SJSA1 (cell line): ENCODE data around the gene CGB5. TPM values are rescaled to one million over a fixed set of nuclear protein-coding genes. Genes with fewer than 3 reads are reported as not detected.
"Not testable (repeated sequence)": the region's sequence is repeated elsewhere in the genome, so short reads cannot be mapped to it uniquely, and the experiment has no call there.

Experiments used
- DNase-seq, 2 experiments: peaks; one replicate each; pipeline ENCODE4 v3.0.0-alpha.2; 2015 to 2020; ENCODE audit warnings: low spot score in 2 of 2, low read depth in 1 of 2
- H3K27ac ChIP-seq: fragments of 250-450 bp; sonication (Bioruptor Pico); 2 replicates; pipeline ENCODE4 v1.5.1; 2020; ENCODE audit warnings: mild to moderate bottlenecking, moderate library complexity
- H3K27me3 ChIP-seq: fragments of 250-450 bp; sonication (Bioruptor Pico); replicated peaks from 2 replicates; pipeline ENCODE4 v1.5.1; 2020; ENCODE audit warnings: mild to moderate bottlenecking, moderate library complexity
- H3K36me3 ChIP-seq: fragments of 250-450 bp; sonication (Bioruptor Pico); 2 replicates; pipeline ENCODE4 v1.5.1; 2020; ENCODE audit warnings: mild to moderate bottlenecking
- H3K4me1 ChIP-seq: fragments of 250-450 bp; sonication (Bioruptor Pico); replicated peaks from 2 replicates; pipeline ENCODE4 v1.6.1; 2021; ENCODE audit warnings: mild to moderate bottlenecking
- H3K4me3 ChIP-seq: fragments of 250-450 bp; sonication (Bioruptor Pico); 2 replicates; pipeline ENCODE4 v1.5.1; 2020; ENCODE audit warnings: mild to moderate bottlenecking
- H3K9me3 ChIP-seq: fragments of 250-450 bp; sonication (Bioruptor Pico); replicated peaks from 2 replicates; pipeline ENCODE4 v1.5.1; 2020; ENCODE audit warnings: mild to moderate bottlenecking
- total RNA-seq: library from RNA; depleted of rRNA; stranded (reverse); fragments of >200 nt; shearing (Covaris generic); gene quantifications from 2 replicates; pipeline ENCODE4 v1.2.3, GENCODE V29; 2014

CGB5 gene
- total RNA-seq, 1 experiment from 2014 or later: not detected

DNA sequence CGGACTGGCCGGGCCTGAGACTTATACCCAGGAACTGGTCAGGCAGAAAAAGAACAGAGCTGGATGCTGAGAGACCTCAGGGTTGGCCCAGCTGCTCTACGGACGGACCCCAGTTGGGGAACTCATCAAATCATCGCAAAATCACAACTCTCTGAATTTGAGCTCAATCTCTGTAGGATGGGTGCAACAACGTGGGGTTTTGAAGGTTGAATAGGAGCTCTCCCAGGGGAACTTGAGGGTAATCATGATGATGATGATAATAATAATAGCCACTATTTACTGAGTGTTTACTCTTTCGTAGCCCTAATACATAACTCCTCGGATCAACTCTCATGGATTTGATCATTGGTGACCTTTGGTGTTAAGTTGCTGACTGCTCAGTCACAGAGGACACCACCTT, 13.3 kb upstream of the CGB5 start:
- not testable (repeated sequence) for H3K27ac ChIP-seq, H3K4me1 ChIP-seq, H3K9me3 ChIP-seq, H3K36me3 ChIP-seq, H3K27me3 ChIP-seq, H3K4me3 ChIP-seq, DNase-seq

DNA sequence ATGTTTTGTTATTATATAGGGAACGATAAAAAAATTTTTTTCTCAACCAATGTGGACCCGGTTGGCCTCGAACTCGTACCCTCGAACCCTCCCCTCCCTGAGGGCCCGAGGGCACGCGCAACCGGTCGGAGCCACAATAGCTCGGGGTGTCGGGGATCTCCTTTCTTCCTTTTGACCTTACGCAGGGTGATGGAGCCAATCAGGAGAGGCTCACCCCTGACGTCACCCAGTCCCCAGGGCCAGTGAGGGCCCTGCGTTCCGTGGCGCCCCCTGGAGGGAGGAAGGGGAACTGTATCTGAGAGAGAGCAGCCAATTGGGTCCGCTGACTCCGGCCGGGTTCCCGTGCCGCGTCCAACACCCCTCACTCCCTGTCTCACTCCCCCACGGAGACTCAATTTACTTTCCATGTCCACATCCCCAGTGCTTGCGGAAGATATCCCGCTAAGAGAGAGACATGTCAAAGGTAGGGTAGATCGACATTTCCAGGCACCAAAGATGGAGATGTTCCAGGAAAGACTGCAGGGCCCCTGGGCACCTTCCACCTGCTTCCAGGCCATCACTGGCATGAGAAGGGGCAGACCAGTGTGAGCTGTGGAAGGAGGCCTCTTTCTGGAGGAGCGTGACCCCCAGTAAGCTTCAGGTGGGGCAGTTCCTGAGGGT, 11.9 kb upstream of the CGB5 start, which contains the start of gene CGB2:
Gene CGB2, plus strand, starts transcription at position 249 of the 660 bp plus-strand sequence. Its CDS starts 206 bp downstream, at position 455.
- H3K4me3 ChIP-seq, H3K4me1 ChIP-seq, H3K9me3 ChIP-seq, H3K36me3 ChIP-seq, H3K27ac ChIP-seq, DNase-seq, H3K27me3 ChIP-seq: not testable (repeated sequence)

DNA sequence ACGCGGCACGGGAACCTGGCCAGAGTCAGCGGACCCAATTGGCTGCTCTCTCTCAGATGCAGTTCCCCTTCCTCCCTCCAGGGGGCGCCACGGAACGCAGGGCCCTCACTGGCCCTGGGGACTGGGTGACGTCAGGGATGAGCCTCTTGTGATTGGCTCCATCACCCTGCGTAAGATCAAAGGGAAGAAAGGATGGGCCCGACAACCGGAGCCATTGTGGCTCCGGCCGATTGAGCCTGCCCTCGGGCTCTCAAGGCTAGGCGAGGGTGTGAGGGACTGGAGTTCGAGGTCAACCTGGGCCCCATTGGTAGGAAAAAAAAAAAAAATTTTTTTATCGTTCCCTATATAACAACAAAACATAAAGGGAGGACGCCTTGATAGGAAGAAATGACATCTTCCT, 6.8 kb upstream of the CGB5 start, which contains the start of gene CGB1:
Gene CGB1, minus strand, starts transcription at position 81 of the 400 bp plus-strand sequence. CDS start 184 bp downstream, outside the sequence.
- not testable (repeated sequence) for H3K27me3 ChIP-seq, H3K27ac ChIP-seq, H3K4me3 ChIP-seq, DNase-seq, H3K9me3 ChIP-seq, H3K36me3 ChIP-seq
- peaks cover 16% of the 10 kb centered on the region for H3K4me1 ChIP-seq

DNA sequence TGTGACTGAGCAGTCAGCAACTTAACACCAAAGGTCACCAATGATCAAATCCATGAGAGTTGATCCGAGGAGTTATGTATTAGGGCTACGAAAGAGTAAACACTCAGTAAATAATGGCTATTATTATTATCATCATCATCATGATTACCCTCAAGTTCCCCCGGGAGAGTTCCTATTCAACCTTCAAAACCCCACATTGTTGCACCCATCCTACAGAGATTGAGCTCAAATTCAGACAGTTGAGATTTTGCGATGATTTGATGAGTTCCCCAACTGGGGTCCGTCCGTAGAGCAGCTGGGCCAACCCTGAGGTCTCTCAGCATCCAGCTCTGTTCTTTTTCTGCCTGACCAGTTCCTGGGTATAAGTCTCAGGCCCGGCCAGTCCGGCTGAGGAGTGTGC, 5.5 kb upstream of the CGB5 start:
- not testable (repeated sequence) for H3K9me3 ChIP-seq, DNase-seq, H3K27me3 ChIP-seq, H3K36me3 ChIP-seq, H3K4me3 ChIP-seq
- Histone ChIP-seq H3K4me1 (peaks cover 20% of the 10 kb centered on the region), H3K27ac (peak overlapping the region; percentile 65; the same call in 1 of the 2 replicates)

DNA sequence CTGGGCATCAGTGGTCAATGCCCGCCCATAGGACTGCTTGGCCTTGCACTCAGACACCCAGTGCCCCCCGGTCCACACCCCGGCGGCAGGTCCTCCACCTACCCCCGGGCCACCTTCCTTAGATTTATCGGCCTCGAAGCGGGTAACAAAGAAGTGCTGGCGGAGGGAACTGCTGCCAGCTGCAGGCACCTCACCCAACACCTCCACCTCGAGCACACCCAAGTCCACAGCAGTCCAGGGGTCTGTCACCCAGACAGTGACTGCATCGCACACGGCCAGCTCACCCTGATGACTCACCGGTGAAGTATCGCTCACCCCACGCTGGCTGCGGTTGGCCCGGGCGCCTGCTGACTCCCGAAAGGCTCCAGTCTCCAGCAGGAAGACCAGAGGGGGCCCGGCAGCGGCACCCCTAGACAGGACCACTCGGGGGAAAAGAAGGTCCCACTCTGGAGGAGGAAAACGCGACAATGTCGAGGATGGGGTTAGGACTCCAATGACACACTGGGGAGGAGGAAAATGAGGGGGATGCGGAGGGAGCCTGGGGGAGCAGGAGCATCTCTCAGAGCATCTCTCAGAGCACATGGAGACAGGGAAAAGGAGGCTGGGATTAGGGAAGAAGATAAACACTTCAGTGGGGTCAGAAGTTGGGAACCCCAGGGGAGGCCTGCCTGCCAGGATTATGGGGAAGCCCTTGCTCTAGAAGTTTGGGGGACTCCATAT, 4.9 kb upstream of the CGB5 start:
- peak; percentile 64 to 92 for DNase-seq
- Histone ChIP-seq H3K27ac (peak overlapping the region; percentile 65), H3K4me1 (peaks cover 20% of the 10 kb centered on the region)
- not testable (repeated sequence) for H3K9me3 ChIP-seq, H3K4me3 ChIP-seq, H3K36me3 ChIP-seq, H3K27me3 ChIP-seq

DNA sequence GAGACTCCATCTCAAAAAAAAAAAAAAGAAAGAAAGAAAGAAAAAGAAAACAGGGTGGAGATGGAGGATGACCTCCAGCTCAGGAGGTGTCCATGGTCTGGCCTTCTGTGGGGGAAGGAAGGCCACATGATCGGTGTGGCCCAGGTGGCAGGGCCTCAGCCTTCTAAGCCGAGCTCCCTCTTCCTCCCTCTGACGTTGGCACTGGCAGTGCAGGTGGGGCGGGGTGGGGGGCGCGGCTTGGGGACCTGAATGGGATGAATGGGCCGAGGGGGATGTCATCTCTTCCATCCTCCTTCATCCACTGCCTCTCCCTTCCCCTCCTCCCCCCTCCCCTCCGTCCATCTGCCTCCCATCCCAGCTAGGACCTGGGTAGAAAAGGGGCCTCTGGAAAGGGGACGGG, 3.9 kb upstream of the CGB5 start:
- not testable (repeated sequence) for H3K4me3 ChIP-seq, DNase-seq, H3K27ac ChIP-seq, H3K36me3 ChIP-seq, H3K27me3 ChIP-seq, H3K9me3 ChIP-seq
- peaks cover 20% of the 10 kb centered on the region for H3K4me1 ChIP-seq

DNA sequence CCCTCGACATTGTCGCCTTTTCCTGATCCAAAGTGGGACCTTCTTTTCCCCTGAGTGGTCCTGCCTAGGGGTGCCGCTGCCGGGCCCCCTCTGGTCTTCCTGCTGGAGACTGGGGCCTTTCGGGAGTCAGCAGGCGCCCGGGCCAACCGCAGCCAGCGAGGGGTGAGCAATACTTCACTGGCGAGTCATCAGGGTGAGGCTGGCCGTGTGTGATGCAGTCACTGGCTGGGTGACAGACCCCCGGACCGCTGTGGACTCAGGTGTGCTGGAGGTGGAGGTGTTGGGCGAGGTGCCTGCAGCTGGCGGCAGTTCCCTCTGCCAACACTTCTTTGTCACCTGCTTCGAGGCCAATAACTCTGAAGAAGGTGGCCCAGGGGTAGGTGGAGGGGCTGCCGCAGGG, 1.5 kb upstream of the CGB5 start:
- no peaks in the 10 kb centered on the region for H3K36me3 ChIP-seq
- peaks cover 20% of the 10 kb centered on the region for H3K4me1 ChIP-seq
- H3K4me3 ChIP-seq: no peak overlapping the region
- no peaks in the 10 kb centered on the region for H3K27me3 ChIP-seq
- peak overlapping the region; percentile 48; the same call in 1 of the 2 replicates for H3K27ac ChIP-seq
- H3K9me3 ChIP-seq: no peaks in the 10 kb centered on the region
- peak; percentile 46 to 75 for DNase-seq

DNA sequence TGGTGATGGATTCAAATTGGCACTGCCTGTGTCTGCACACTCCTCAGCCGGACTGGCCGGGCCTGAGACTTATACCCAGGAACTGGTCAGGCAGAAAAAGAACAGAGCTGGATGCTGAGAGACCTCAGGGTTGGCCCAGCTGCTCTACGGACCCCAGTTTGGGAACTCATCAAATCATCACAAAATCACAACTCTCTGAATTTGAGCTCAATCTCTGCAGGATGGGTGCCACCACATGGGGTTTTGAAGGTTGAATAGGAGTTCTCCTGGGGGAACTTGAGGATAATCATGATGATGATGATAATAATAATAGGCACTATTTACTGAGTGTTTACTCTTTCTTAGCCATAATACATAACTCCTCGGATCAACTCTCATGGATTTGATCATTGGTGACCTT, 982 bp upstream of the CGB5 start:
- not testable (repeated sequence) for DNase-seq, H3K4me3 ChIP-seq, H3K9me3 ChIP-seq, H3K27me3 ChIP-seq, H3K36me3 ChIP-seq, H3K27ac ChIP-seq
- peaks cover 20% of the 10 kb centered on the region for H3K4me1 ChIP-seq

DNA sequence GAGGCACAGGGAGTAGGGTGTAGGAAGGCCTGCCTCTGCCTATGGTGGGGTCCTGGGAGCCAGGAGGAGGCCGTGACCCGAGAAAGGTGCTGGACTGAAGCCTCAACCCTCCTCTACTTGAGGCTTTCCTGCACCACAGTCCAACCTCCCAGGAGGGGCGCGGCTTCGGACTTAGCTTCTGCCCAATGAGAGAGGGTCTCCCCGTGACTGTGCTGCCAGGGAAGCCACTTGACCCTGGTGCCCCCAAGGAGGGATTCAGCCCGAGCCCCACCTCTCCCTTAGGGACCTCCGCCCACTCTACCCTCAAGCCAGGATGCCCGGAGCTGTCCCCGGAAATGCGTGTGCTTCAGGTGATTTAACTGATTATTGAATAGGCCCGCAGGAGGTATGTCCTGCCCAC, 5.4 kb downstream of the CGB5 start, which contains the start of gene CGB8:
Gene CGB8, minus strand, starts transcription at position 101 of the 400 bp plus-strand sequence. CDS start 372 bp downstream, outside the sequence.
- not testable (repeated sequence) for H3K27me3 ChIP-seq, H3K9me3 ChIP-seq, DNase-seq, H3K4me3 ChIP-seq, H3K36me3 ChIP-seq, H3K4me1 ChIP-seq, H3K27ac ChIP-seq

DNA sequence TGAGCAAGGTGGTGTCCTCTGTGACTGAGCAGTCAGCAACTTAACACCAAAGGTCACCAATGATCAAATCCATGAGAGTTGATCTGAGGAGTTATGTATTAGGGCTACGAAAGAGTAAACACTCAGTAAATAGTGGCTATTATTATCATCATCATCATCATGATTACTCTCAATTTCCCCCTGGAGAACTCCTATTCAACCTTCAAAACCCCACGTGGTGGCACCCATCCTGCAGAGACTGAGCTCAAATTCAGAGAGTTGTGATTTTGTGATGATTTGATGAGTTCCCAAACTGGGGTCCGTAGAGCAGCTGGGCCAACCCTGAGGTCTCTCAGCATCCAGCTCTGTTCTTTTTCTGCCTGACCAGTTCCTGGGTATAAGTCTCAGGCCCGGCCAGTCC, 6.2 kb downstream of the CGB5 start:
- not testable (repeated sequence) for H3K27me3 ChIP-seq, DNase-seq, H3K27ac ChIP-seq, H3K9me3 ChIP-seq, H3K36me3 ChIP-seq, H3K4me1 ChIP-seq, H3K4me3 ChIP-seq

DNA sequence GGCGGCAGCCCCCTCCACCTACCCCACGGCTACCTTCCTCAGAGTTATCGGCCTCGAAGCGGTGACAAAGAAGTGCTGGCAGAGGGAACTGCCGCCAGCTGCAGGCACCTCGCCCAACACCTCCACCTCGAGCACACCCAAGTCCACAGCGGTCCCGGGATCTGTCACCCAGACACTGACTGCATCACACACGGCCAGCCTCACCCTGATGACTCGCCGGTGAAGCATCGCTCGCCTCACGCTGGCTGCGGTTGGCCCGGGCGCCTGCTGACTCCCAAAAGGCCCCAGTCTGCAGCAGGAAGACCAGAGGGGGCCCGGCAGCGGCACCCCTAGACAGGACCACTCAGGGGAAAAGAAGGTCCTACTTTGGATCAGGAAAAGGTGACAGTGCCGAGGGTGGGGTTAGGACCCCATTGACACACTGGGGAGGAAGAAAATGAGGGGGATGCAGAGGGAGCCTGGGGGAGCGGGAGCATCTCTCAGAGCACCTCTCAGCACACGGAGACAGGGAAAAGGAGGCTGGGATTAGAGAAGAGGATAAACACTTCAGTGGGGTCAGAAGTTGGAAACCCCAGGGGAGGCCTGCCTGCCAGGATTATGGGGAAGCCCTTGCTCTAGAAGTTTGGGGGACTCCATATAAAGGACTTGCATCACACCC, 6.9 kb downstream of the CGB5 start:
- H3K36me3 ChIP-seq, H3K27ac ChIP-seq, H3K27me3 ChIP-seq, H3K4me1 ChIP-seq, H3K4me3 ChIP-seq, H3K9me3 ChIP-seq: not testable (repeated sequence)
- peak; percentile 60 to 83 for DNase-seq

DNA sequence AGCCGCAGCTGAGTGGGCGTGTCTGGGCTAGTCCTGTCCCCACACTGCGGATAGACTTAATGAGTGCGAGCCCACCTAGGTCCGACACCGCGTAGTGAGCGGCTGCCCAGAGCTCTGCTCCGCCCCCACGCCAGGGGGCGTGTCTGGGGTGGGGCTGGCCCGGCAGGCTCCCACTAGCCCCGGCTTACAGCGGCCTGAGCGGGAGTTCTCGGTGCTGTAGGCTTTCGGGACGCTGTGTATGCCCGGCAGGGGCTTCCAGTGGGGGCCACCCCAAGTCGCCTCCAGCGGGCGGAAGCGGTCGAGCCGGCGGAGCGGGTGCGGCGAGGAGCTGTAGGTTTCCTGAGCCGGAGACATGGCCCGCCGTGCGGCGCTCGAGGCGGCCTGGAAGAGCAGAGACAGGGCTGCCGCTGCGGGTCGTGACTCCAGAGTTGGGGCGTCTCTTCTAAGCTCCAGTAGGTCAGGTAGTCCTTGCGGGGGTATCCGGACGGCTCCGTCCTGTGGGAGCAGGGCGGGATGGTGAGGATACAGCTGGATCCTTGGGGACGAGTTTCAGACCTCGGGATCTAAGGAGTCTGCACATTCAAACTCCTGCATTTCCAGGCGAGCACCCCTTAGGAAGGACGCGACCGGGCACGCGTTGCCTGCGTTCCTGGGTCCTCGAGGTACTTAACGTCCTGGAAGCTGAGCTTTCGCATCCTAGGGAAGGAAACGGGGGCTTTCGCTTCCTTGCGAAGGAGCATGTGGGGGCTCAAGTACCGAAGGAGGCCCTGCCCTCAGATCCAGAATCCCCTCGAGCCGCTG, 12.7 kb downstream of the CGB5 start:
- Histone ChIP-seq H3K4me3 (peak overlapping the region; percentile 50), H3K27ac (no peak overlapping the region), H3K9me3 (no peaks in the 10 kb centered on the region), H3K27me3 (no peaks in the 10 kb centered on the region), H3K4me1 (peaks cover 23% of the 10 kb centered on the region), H3K36me3 (no peaks in the 10 kb centered on the region)
- peak; percentile 71 for DNase-seq

DNA sequence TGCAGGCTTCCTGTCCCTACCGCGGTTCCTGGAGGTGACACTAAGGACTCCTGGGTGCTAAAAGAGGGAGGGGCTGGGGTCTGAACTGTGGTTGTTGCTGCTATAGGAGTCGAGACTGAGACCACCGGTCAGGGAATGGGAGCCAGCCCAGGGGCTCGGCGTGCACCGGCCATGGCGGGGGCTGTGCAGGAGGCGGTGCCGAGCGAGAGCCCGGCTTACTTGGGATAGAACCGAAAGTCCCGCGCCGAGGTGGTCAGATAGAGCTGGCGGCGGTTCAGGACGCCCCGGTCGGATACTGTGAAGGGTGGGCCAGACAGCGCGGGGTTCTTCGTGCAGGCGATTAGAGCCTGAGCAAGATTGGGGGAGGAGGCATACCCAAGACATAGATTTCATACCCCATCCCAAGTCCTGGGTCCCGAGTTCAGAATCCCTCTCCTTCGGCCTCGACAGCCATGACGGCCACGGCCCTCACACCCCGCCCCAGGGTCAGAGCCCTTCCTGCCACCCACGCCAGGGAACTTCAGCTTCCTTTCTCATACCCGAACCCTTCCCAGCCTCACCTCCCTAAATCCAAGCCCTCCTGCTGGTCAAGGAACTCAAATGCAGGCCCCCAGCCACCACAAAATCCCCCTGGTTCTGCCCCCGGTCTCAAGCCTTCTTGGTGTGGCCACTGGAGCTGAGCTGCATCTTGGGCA, 13.4 kb downstream of the CGB5 start:
- peak overlapping the region; percentile 50 for H3K4me3 ChIP-seq
- peaks cover 23% of the 10 kb centered on the region for H3K4me1 ChIP-seq
- H3K36me3 ChIP-seq, H3K27me3 ChIP-seq, H3K27ac ChIP-seq, H3K9me3 ChIP-seq: not testable (repeated sequence)
- DNase-seq: peak in 1 of 2 experiments; percentile 21
